Activated CD4-positive, alpha-beta T cell treated with anti-CD3 and anti-CD28 coated beads, Interleukin-2, Interleukin-4, amounts not matched to agents 100 ng/mL and 50 ng/mL, durations not matched to agents 16 hours and 8 hours (primary cell): ENCODE data around the gene ABTB2.

Experiments used
- DNase-seq: peaks from one replicate; pipeline ENCODE4 v3.0.0-alpha.2; 2020; ENCODE audit warnings: low spot score

Gene ABTB2

GRCh38 chr11:34360046-34360445, 2.2 kb upstream of the ABTB2 start:
- DNase-seq: no peak

GRCh38 chr11:34359548-34359891, 1.7 kb upstream of the ABTB2 start:
- no peak for DNase-seq

- peak; percentile 74 for DNase-seq
Measured at GRCh38 chr11:34358728-34359547, 1.1 kb upstream of the ABTB2 start.

GRCh38 chr11:34358258-34358727, 483 bp upstream of the ABTB2 start:
- no peak for DNase-seq

GRCh38 chr11:34356913-34357700, 703 bp downstream of the ABTB2 start:
- DNase-seq: no peak

GRCh38 chr11:34356576-34356912, 1.3 kb downstream of the ABTB2 start:
- DNase-seq: no peak

- no peak for DNase-seq
Measured at GRCh38 chr11:34356130-34356529, 1.7 kb downstream of the ABTB2 start.

GRCh38 chr11:34355726-34356125, 2.1 kb downstream of the ABTB2 start:
- DNase-seq: no peak

- no peak for DNase-seq
Measured at GRCh38 chr11:34354782-34355181, 3.0 kb downstream of the ABTB2 start.

- DNase-seq: no peak
Measured at GRCh38 chr11:34353881-34354280, 3.9 kb downstream of the ABTB2 start.

GRCh38 chr11:34351687-34352469, 5.9 kb downstream of the ABTB2 start:
- DNase-seq: no peak

GRCh38 chr11:34351051-34351450, 6.8 kb downstream of the ABTB2 start:
- DNase-seq: no peak

- no peak for DNase-seq
Measured at GRCh38 chr11:34349882-34350281, 7.9 kb downstream of the ABTB2 start.

GRCh38 chr11:34348919-34349318, 8.9 kb downstream of the ABTB2 start:
- DNase-seq: no peak

GRCh38 chr11:34348096-34348495, 9.7 kb downstream of the ABTB2 start:
- no peak for DNase-seq

GRCh38 chr11:34346551-34346950, 11.3 kb downstream of the ABTB2 start:
- DNase-seq: no peak

- DNase-seq: no peak
Measured at GRCh38 chr11:34345991-34346480, 11.8 kb downstream of the ABTB2 start.

- no peak for DNase-seq
Measured at GRCh38 chr11:34345540-34345876, 12.3 kb downstream of the ABTB2 start.

GRCh38 chr11:34344768-34345539, 12.9 kb downstream of the ABTB2 start:
- no peak for DNase-seq

GRCh38 chr11:34344410-34344767, 13.4 kb downstream of the ABTB2 start:
- no peak for DNase-seq

- no peak for DNase-seq
Measured at GRCh38 chr11:34343686-34344085, 14.1 kb downstream of the ABTB2 start.

GRCh38 chr11:34343153-34343552, 14.7 kb downstream of the ABTB2 start:
- DNase-seq: no peak
